SK-N-MC (cell line): ENCODE measurements around the gene ITGB1.
"Not testable (repeated sequence)": the region's sequence is repeated elsewhere in the genome, so short reads cannot be mapped to it uniquely, and the experiment has no call there.

Experiments used
- DNase-seq: peaks from one replicate; pipeline ENCODE4 v3.0.0-alpha.2; 2011; ENCODE audit warnings: low read depth, low spot score
- H3K27ac ChIP-seq: fragments of 200-600 bp; sonication (generic); 2 replicates; pipeline ENCODE4 v1.5.1; 2016; ENCODE audit warnings: mixed run types
- H3K36me3 ChIP-seq: fragments of 200-600 bp; sonication (generic); 2 replicates; pipeline ENCODE4 v1.6.1; 2017; ENCODE audit warnings: antibody characterized with exemption, low read length, mixed read lengths; ENCODE audit not compliant: insufficient read depth
- H3K4me3 ChIP-seq: fragments of 200-600 bp; sonication (generic); 2 replicates; pipeline ENCODE4 v1.5.1; 2016
- H3K9ac ChIP-seq: fragments of 200-600 bp; sonication (generic); 2 replicates; pipeline ENCODE4 v1.8.0; 2017; ENCODE audit warnings: mixed run types, mixed read lengths; ENCODE audit not compliant: insufficient read length
- H3K9me3 ChIP-seq: fragments of 200-600 bp; sonication (generic); 2 replicates; pipeline ENCODE4 v1.6.1; 2017; ENCODE audit warnings: low read depth, mild to moderate bottlenecking, antibody characterized with exemption, low read length, moderate library complexity, mixed read lengths
- EZH2 ChIP-seq: fragments of 200-600 bp; sonication (generic); IDR thresholded peaks from one replicate; pipeline ENCODE4 v1.6.1; 2017; ENCODE audit warnings: antibody characterized with exemption
- FOXP2 ChIP-seq: optimal IDR thresholded peaks from 2 replicates; pipeline ENCODE3; 2011; ENCODE audit warnings: mild to moderate bottlenecking, moderate library complexity; ENCODE audit not compliant: insufficient read depth; ENCODE audit errors: extremely low read length, control extremely low read depth
- POLR2AphosphoS5 ChIP-seq: IDR thresholded peaks from 2 replicates; pipeline ENCODE4 v1.6.1; 2012; ENCODE audit warnings: mild to moderate bottlenecking, low read depth, low read length, borderline replicate concordance

The ITGB1 gene

DNA sequence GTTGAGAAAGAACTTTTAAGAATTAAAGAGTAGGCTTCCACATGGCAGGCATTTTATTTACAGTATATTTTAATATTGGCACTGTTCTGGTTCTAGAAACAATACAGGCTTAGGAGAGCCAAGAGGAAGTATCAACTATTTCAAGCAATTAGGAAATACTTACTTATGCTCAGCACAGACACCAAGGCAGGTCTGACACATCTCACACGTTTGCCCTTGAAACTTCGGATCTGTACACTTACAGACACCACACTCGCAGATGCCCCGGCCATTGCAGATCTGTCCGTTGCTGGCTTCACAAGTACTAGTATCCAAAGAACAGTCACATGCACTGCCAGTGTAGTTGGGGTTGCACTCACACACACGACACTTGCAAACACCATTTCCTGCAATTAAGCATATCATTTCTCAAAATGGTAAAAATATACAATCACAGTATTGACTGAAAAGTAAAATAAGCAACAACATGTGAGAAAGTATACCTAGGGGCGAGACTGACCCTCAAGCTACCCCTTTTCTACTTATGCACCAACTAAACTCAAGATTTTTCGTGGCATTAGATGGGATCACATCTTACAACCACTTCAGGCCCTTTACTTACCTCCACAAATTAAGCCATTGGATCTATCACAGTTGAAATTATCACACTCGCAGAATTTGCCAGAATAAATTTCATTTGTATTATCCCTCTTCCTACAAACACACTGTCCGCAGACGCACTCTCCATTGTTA is 46.6 kb downstream of the ITGB1 start:
- no peaks in the 10 kb centered on the region for H3K9me3 ChIP-seq
- peaks cover 18% of the 10 kb centered on the region for H3K36me3 ChIP-seq
- TF ChIP-seq EZH2 (no peak), FOXP2 (no peak), POLR2AphosphoS5 (no peak)
- no peak overlapping the region for H3K4me3 ChIP-seq
- DNase-seq: no peak
- no peak overlapping the region for H3K9ac ChIP-seq
- H3K27ac ChIP-seq: no peak overlapping the region

DNA sequence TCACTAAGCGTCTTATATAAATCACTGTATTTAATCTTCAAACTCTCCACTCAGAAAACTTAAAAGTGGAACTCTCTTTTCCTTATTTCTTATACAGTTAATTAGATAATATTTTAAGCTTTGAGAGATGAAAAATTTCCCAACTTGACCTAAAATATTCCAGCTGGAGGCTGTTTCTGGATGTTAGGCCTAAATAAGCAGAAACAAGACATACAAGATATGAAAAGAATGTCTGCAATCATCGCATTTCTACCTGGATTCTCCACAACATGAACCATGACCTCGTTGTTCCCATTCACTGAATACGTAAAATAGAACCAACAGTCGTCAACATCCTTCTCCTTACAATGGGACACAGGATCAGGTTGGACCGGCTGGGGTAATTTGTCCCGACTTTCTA is 48.1 kb downstream of the ITGB1 start:
- H3K9me3 ChIP-seq, DNase-seq, H3K9ac ChIP-seq, H3K4me3 ChIP-seq: not testable (repeated sequence)
- peaks cover 22% of the 10 kb centered on the region for H3K36me3 ChIP-seq
- peak overlapping the region; percentile 77; the same call in 1 of the 2 replicates for H3K27ac ChIP-seq

DNA sequence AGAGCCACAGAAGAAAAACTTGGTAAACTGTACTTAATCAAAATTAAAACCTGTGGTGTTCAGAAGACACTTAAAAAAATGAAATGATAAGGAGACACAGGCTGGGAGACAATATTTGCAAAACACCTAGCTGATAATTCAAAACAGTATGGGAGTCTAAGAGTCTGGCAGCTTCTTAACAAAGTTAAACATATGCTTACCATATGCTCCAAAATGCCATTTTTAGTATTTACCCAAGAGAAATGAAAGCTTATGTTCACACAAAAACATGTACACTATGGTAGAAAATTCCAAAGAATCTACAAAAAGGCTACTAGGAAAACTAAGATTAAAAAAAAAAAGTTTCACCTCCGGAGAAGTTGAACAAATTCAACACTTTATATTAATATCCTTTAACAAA is 48.6 kb downstream of the ITGB1 start:
- Histone ChIP-seq H3K4me3 (no peak overlapping the region), H3K9me3 (no peaks in the 10 kb centered on the region), H3K9ac (no peak overlapping the region), H3K27ac (peak overlapping the region; percentile 77; the same call in 1 of the 2 replicates), H3K36me3 (peaks cover 22% of the 10 kb centered on the region)
- no peak for DNase-seq
- no peak for TF ChIP-seq POLR2AphosphoS5
- no peak for TF ChIP-seq EZH2
- no peak for TF ChIP-seq FOXP2

DNA sequence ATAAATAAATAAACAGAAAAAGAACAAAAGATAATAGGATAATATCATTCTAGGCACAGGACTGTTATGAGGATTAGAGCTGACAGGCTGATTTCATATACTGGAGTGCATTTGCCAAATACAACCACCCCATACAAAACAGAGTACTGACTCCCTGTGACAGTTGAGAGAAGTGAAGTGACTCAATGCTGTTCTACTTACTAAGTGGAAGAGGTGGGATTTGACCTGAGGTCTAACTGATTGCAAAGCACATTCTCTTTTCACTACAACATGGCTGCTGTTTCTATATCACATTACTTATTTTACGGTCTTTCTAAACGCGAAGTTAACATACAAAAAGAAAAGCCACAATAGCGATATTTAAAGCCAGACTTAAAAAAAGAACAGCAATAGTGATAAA is 51.4 kb downstream of the ITGB1 start:
- TF ChIP-seq FOXP2: no peak
- TF ChIP-seq EZH2: no peak
- no peak for TF ChIP-seq POLR2AphosphoS5
- H3K36me3 ChIP-seq: peaks cover 18% of the 10 kb centered on the region
- no peaks in the 10 kb centered on the region for H3K9me3 ChIP-seq
- H3K9ac ChIP-seq: no peak overlapping the region
- DNase-seq: no peak
- 0 out of 2 replicates have a peak overlapping the region, but pooled peaks have one; percentile 25 for H3K27ac ChIP-seq
- no peak overlapping the region for H3K4me3 ChIP-seq

DNA sequence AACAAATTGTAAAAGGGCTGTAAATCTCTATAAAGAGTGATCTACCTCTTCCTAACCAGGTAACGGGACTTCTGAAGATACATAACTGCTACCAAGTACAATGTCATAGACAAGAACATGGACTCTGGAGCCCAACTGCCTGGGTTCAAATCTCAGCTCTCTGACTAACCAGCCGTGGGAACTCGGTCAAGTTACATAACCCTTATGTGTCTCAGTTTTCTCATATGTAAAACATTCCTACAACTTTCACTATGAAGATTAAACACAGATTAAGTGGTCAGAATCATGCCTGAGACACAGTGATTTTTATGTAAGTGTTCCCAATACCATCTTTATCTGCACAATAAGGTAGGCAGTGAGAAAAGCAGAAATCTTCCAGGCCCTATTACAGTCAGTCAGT is 52.6 kb downstream of the ITGB1 start:
- Histone ChIP-seq H3K9ac (no peak overlapping the region), H3K4me3 (no peak overlapping the region), H3K9me3 (no peaks in the 10 kb centered on the region), H3K36me3 (peaks cover 14% of the 10 kb centered on the region), H3K27ac (no peak overlapping the region)
- TF ChIP-seq EZH2: no peak
- TF ChIP-seq POLR2AphosphoS5: no peak
- TF ChIP-seq FOXP2: no peak
- DNase-seq: no peak

DNA sequence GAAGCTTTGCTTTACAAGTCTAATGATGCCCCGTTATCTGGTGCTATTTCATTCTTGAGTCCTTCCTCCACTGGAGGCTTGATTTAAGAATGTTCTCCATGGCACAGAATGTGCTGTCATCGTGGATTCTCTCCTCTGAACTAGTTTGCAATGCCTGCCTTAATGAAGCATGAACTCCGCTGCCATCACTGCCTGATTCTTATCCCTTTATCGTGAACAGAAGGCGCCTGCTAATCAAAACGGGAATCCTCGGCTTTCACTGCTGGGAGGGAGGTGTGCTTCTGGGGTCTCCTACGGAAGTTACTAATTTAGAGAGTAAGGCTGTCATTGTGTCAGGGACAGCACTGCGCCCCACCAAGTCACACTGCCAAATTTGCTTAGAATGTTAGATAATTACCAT is 56.2 kb downstream of the ITGB1 start:
- TF ChIP-seq EZH2: no peak
- TF ChIP-seq POLR2AphosphoS5: no peak
- no peak for TF ChIP-seq FOXP2
- DNase-seq: no peak
- no peak overlapping the region for H3K27ac ChIP-seq
- no peak overlapping the region for H3K4me3 ChIP-seq
- peaks cover 23% of the 10 kb centered on the region; the same call in 1 of the 2 replicates for H3K36me3 ChIP-seq
- no peak overlapping the region for H3K9ac ChIP-seq
- no peaks in the 10 kb centered on the region for H3K9me3 ChIP-seq

DNA sequence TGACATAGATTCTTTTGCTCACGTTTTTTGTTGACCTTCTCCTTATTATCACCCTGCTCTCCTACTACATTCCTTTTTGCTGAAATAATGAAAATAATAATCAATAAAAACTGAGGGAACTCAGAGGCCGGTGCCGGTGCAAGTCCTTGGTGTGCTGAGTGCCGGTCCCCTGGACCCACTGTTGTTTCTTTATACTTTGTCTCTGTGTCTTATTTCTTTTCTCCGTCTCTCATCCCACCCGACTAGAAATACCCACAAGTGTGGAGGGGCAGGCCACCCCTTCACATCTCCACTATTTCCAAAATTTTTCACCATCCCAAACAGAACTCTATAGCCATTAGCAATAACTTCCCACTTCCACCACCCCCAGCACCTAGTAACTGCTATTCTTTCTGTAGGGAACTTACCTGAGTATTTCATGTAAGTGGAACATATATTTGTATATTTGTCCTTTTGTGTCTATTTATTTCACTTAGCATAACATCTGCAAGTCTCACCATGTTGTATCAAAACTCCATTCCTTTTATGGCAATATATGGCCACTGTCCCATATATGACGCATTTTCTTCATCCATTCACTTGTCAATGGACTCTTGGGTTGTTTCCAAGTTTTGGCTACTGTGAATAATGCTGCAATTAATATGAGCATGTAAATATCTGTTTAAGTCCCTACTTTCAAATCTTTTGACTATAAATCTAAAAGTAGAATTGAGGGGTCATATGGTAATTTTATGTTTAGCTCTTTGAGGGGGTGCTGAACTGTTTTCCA is 62.6 kb downstream of the ITGB1 start:
- H3K36me3 ChIP-seq: peaks cover 21% of the 10 kb centered on the region; the same call in 1 of the 2 replicates
- not testable (repeated sequence) for H3K9ac ChIP-seq, H3K4me3 ChIP-seq, DNase-seq, H3K27ac ChIP-seq, H3K9me3 ChIP-seq

DNA sequence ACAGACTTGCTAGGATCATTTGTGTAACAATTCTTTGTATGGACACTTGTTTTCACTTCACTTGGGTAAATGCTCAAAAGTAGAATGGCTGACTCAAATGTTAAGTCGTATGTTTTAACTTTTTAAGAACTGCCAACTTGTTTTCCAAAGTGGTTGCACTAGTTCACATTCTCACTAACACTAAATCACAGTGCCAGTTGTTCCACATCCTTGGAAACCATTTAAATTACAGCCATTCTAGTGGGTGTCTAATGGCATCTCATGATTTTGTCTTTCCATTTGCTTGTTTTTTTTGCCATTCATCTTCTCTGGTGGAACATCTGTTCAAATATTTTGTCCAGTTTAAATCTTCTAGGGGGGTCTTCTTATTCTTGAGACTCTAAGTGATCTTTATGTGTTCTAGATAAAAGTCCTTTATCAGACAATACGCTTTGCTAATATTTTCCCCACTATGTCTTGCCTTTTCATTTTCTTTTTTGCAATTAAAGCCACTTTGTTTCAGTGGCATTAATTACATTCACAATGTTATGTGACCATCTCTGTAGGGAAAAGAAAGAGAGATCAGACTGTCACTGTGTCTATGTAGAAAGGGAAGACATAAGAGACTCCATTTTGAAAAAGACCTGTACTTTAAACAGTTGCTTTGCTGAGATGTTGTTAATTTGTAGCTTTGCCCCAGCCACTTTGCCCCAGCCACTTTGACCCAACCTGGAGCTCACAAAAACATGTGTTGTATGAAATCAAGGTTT is 63.9 kb downstream of the ITGB1 start:
- Histone ChIP-seq H3K9ac (no peak overlapping the region), H3K27ac (no peak overlapping the region), H3K9me3 (no peaks in the 10 kb centered on the region), H3K36me3 (peaks cover 21% of the 10 kb centered on the region; the same call in 1 of the 2 replicates), H3K4me3 (no peak overlapping the region)
- TF ChIP-seq POLR2AphosphoS5 (no peak), FOXP2 (no peak), EZH2 (no peak)
- DNase-seq: no peak

DNA sequence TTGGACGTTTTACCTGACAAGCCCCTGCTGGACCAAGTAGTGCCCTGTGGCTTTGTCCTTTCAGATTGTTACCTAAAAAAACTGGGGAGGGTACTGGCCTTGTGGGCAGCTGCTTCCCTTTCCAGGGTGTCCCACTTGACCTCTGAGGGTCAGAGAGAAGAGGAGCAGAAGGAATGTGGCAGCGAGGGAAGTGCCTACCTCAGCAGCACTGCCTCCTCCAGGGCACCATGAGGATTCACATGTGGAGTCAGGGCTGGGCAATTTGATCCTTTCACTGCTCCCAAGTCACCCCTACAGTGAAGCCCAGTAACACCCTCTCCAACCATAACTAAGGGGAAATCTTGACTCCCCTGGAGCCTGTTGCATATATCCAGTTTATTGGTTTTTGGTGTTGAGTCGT is 64.6 kb downstream of the ITGB1 start:
- H3K9ac ChIP-seq: no peak overlapping the region
- no peak overlapping the region for H3K27ac ChIP-seq
- no peak overlapping the region for H3K4me3 ChIP-seq
- no peak for DNase-seq
- peaks cover 18% of the 10 kb centered on the region; the same call in 1 of the 2 replicates for H3K36me3 ChIP-seq
- TF ChIP-seq EZH2 (no peak), POLR2AphosphoS5 (no peak), FOXP2 (no peak)
- H3K9me3 ChIP-seq: no peaks in the 10 kb centered on the region
